Umbilical cord (tissue), 2 donors: ENCODE results near the gene MYLK. TPM values are rescaled to one million over a fixed set of nuclear protein-coding genes. Genes with fewer than 3 reads are reported as not detected.
"Not testable (repeated sequence)": the region's sequence is repeated elsewhere in the genome, so short reads cannot be mapped to it uniquely, and the experiment has no call there.

Source experiments
- DNase-seq: peaks from one replicate; pipeline ENCODE4 v3.0.0-alpha.2; 2015; ENCODE audit warnings: low spot score
- total RNA-seq: library from RNA; depleted of rRNA; stranded (reverse); fragments of >200 nt; gene quantifications from one replicate; pipeline ENCODE4 v1.2.3, GENCODE V29; 2014; ENCODE audit warnings: low replicate concordance; ENCODE audit not compliant: insufficient read depth

The MYLK gene
- total RNA-seq = 1,145 TPM

GRCh38 chr3:123884203-123884831 lies at the start of gene MYLK:
MYLK (minus strand) TSS chr3:123884332; CDS start chr3:123793841, 90,491 bp downstream.
- peak; percentile 65 for DNase-seq

GRCh38 chr3:123930445-123930844 lies 46.3 kb upstream of the MYLK start:
- DNase-seq = no peak

DNA sequence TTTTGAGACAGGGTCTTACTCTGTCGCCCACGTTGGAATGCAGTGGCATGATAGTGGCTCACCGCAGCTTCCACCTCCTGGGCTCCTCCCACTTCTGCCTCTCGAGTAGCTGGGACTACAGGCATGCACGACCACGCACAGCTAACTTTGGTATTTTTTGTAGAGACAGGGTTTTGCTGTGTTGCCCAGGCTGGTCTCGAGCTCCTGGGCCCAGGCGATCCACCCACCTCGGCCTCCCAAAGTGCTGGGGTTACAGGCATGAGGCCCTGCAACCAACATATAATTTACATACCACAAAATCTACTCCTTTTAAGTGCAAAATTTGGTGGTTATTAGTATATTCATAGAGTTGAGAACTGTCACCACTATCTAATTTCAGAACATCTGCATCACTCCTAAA lies 45.2 kb upstream of the MYLK start:
- no peak for DNase-seq

DNA sequence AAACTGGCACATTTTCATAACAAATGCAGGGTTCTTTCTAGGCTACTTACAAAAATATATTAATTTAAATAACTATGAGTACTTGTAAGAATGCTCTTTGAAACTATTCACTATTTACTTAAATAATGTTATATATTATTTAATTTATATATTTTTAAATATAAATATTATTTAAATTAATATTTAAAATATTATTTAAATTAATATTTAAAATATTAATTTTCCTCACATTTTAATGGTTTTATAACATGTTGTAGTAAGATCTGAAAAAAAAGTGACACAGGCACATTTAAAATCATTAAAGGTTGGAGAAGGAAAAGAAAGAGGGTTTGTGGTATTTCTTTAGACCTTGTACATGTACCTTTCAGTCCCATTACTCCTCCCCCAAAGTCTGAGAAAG lies 42.3 kb upstream of the MYLK start:
- DNase-seq = no peak

DNA sequence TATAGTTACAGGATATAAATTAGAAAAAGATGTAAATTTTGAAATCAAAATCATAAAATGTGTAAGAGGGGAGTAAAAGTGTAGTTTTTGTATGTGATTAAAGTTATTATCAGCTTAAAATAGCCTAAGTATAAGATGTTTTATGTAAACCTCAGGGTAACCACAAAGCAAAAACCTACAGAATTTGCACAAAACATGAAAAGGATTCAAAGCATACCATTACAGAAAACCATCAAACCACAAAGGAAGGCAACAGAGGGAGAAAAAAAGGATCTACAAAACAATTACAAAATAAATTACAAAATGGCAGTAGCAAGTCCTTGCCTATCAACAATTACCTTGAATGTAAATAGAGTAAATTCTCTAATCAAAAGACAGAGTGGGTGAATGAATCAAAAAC lies 36.7 kb upstream of the MYLK start:
- no peak for DNase-seq

DNA sequence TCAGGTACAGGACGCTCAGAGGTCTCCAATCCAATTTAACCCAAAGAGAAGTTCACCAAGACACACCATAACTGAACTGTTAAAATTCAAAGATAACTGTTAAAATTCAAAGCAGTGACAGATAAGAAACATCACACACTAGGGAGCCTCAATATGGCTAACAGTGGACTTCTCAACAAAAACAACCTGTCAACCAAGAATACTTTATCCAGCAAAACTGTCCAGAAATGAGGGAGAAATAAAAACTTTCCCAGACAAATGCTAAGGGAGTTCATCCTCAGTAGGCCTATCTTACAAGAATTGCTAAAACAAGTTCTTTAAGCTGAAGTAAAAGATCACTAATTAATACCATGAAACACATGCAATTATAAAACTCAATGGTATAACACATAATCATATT lies 36.3 kb upstream of the MYLK start:
- DNase-seq = no peak

GRCh38 chr3:123919353-123919752 lies 35.2 kb upstream of the MYLK start:
- DNase-seq = no peak

DNA sequence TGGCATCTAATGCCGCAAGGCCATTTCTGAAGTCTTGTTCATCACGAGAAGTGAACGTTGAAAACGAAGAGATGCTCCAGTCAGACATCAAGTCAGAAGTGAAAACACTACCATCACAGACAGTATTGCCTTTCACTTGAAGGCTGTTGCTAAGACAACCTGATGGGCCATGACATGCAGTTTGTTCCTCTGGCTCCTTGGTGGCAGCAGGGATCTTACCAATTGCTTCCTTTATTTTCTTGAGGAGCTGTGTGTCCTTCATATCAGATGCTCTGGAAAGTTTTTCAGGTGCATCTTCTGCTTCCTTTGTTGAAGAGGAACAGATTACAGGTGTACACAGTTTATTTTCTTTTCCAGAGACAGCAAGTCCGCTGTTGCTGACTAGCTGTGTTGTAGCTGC lies 30.7 kb upstream of the MYLK start:
- no peak for DNase-seq

DNA sequence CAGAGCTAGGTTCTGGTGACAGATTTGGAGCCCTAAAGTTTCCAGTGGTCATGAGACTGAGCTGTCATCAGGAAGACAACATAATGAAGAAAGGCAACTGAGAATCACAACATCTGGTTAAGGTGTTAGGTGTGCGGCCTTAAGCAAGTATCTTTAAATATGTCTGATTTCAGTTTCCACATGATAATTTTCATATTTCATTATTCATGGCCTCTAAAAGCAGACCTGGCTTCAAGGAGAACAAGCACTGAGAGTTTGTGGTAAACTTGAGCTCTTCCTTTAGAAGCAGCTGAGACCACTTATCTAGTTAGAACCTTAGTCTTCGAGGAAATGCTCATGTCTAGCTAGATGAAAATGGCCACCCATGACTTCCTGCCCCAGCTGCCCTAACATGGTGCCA lies 25.7 kb upstream of the MYLK start:
- no peak for DNase-seq

DNA sequence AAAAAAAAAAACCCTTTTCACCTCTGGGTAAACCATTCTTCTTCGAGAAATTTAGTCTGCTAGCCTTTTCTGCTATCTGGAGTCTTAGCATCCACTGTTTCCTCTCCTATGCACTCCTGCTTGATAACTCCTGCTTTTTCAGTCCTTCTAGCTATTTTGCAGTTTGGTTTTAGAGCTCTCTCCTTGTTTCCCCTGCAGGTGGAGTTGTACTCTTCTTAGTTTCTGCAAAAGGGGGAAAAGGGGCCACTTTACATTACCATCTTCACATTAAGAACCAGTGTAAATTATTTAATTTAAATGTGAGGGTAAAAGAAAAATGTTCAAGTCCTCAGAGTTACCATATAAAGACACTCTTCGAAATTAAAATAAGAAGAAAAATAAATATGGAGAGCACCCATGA lies 23.6 kb upstream of the MYLK start:
- no peak for DNase-seq

GRCh38 chr3:123899300-123899865 lies 15.3 kb upstream of the MYLK start:
- DNase-seq = no peak

- DNase-seq = no peak
These were observed 8.9 kb upstream of the MYLK start for GRCh38 chr3:123893012-123893411.

- DNase-seq = no peak
These were observed 8.1 kb upstream of the MYLK start for GRCh38 chr3:123892195-123892594.

DNA sequence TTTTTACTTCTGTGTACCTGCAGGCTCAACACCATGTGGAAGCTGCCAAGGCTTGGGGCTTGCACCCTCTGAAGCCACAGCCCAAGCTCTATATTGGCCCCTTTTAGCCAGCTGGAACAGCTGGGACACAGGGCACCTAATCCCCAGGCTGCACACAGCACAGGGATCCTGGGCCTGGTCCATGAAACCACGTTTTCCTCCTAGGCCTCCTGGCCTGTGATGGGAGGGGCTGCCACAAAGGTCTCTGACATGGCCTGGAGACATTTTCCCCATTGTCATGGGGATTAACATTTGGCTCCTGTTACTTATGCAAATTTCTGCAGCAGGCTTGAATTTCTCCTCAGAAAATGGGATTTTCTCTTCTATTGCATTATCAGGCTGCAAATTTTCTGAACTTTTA lies 6.9 kb upstream of the MYLK start:
- not testable (repeated sequence) for DNase-seq

- not testable (repeated sequence) for DNase-seq
These were observed 6.0 kb upstream of the MYLK start for GRCh38 chr3:123890162-123890561.

- no peak for DNase-seq
These were observed 861 bp upstream of the MYLK start for GRCh38 chr3:123884993-123885392.

- peak; percentile 2 for DNase-seq
These were observed 380 bp downstream of the MYLK start for GRCh38 chr3:123883701-123884202.

GRCh38 chr3:123883111-123883510 lies 1.0 kb downstream of the MYLK start:
- no peak for DNase-seq

DNA sequence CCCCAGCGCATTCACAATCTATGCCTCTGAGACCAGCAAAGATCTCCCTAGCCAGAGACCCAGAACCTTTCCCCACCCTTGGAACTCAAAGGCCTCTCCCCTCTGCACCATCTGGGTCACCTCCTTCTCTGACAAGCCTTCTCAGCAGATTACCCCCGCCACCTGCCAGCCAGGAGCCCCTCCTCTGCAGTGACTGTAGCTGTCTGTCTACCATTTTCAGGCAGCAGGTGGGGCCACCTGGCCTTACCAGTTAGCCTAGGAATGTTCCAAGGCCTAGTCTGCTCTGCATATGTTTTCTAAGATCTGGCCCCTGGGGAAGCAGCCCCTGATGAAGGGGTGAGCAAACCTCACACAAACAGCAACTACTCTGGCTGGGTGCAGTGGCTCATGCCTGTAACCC lies 2.4 kb downstream of the MYLK start:
- no peak for DNase-seq

DNA sequence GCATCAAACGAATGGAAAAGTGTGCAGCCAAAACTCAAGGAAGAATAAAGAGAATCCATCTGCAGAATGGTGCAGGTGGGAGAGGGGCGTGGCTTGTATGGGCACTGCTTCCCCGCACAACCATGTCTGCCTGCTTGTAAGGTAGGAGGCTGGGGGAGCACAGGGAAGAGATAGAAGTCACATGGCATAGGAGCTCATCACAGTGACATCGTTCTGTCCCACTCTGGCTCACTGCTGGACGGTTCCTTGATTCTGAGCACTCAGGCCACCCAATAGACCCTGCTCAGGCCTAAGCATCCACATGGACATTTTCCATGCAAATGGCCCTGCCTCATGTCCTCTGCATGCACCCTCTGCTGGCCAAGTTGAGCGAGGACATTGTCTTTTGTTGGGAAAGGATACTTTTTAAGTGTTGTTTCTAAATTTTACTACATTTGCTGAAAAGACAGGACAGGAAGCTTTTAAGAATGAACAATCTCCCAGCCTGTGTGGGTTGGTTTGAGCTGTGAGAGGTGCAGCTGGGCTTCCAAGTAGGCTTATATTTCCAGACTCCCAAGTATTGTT lies 3.1 kb downstream of the MYLK start:
- DNase-seq = no peak

GRCh38 chr3:123878807-123879206 lies 5.3 kb downstream of the MYLK start:
- DNase-seq = no peak

DNA sequence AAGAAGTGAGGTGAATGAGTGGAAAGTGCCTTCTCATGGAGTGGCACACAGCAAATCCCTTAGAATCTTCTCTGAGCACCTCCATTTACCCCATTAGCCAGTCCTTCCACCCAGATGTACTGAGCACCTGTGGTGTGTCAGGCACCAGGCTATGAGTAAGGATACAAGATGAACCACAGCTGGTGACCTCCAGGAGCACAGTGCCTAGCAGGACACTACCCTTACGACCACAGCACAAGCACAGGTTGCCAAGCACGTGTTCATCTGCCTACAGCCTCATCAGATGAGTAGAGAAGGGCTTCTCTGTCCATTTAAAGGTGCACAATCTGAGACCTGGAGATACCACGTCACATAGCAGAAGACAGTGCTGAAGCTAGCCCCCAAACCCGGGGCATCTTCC lies 6.2 kb downstream of the MYLK start:
- no peak for DNase-seq

DNA sequence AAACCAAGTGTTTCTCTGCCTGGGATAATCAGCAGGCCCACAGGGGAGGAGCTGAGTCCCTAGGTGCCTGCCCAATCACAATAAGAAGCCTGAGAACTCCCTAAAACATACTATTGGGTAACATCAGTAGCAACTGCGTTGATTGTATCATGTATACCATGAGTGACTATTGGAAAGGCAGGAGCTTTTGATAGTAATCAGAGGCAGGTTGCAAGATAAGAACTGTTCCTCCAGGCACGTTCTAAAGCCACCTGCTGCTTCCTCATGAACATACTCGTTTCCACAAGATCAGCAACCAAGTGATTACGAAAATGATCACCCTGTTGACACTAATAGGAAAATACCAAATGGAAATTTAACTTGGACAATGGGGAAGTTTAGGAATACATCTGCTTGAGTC lies 6.7 kb downstream of the MYLK start:
- DNase-seq = no peak
